HL-60 (cell line): ENCODE data around the gene ADD3.
A peak's percentile ranks its signal among the peaks of the same experiment; 100 is the strongest.

Experiments used
- DNase-seq, 2 experiments: peaks; one replicate each; pipeline ENCODE4 v3.0.0-alpha.2; 2010 to 2020; ENCODE audit warnings: low read depth in 1 of 2, low spot score in 1 of 2
- H3K27ac ChIP-seq: fragments of 250-450 bp; sonication (Bioruptor Pico); replicated peaks from 2 replicates; pipeline ENCODE4 v1.5.1; 2020; ENCODE audit warnings: mild to moderate bottlenecking, moderate library complexity
- H3K27me3 ChIP-seq: fragments of 250-450 bp; sonication (Bioruptor Pico); 2 replicates; pipeline ENCODE4 v1.5.1; 2021; ENCODE audit warnings: mild to moderate bottlenecking, moderate library complexity; ENCODE audit not compliant: insufficient read depth, poor library complexity, severe bottlenecking
- H3K4me3 ChIP-seq: replicated peaks from 2 replicates; pipeline ENCODE4 v1.5.1; 2011; ENCODE audit warnings: mild to moderate bottlenecking, control low read depth, low read length; ENCODE audit not compliant: insufficient read depth
- CTCF ChIP-seq: IDR thresholded peaks from one replicate; pipeline ENCODE4 v1.5.1; 2011; ENCODE audit warnings: low read length, control low read depth, inconsistent platforms; ENCODE audit not compliant: insufficient read depth
- GABPA ChIP-seq: IDR thresholded peaks from 2 replicates; pipeline ENCODE4 v1.6.1; 2012; ENCODE audit warnings: low read depth
- POLR2AphosphoS5 ChIP-seq: IDR thresholded peaks from 2 replicates; pipeline ENCODE4 v1.6.1; 2012; ENCODE audit warnings: low read depth
- REST ChIP-seq: IDR thresholded peaks from 2 replicates; pipeline ENCODE4 v1.6.1; 2012; ENCODE audit warnings: low read depth; ENCODE audit not compliant: insufficient replicate concordance
- SPI1 ChIP-seq: IDR thresholded peaks from 2 replicates; pipeline ENCODE4 v1.6.1; 2012; ENCODE audit warnings: low read depth, mild to moderate bottlenecking, borderline replicate concordance

Gene ADD3

GRCh38 chr10:110067960-110068770 lies 60.4 kb downstream of the ADD3 start:
- H3K27ac ChIP-seq = peak overlapping the region; percentile 14; the same call in 1 of the 2 replicates
- H3K27me3 ChIP-seq = no peaks in the 10 kb centered on the region
- no peak for TF ChIP-seq CTCF
- DNase-seq = peak; percentile 49 to 69
- no peak overlapping the region for H3K4me3 ChIP-seq

- no peak for TF ChIP-seq REST
- no peak for TF ChIP-seq CTCF
- TF ChIP-seq GABPA = no peak
- TF ChIP-seq SPI1 = no peak
- TF ChIP-seq POLR2AphosphoS5 = no peak
- no peaks in the 10 kb centered on the region for H3K27me3 ChIP-seq
- no peak for DNase-seq
- H3K4me3 ChIP-seq = no peak overlapping the region
- H3K27ac ChIP-seq = peak overlapping the region; percentile 28; the same call in 1 of the 2 replicates
These were observed 61.0 kb downstream of the ADD3 start for GRCh38 chr10:110068780-110069179.

GRCh38 chr10:110069502-110069982 lies 61.8 kb downstream of the ADD3 start:
- Histone ChIP-seq H3K27ac (peak overlapping the region; percentile 28), H3K4me3 (no peak overlapping the region), H3K27me3 (no peaks in the 10 kb centered on the region)
- DNase-seq = no peak
- TF ChIP-seq REST (no peak), POLR2AphosphoS5 (no peak), GABPA (no peak), SPI1 (no peak), CTCF (no peak)

- Histone ChIP-seq H3K27me3 (no peaks in the 10 kb centered on the region), H3K4me3 (no peak overlapping the region), H3K27ac (peak overlapping the region; percentile 93)
- no peak for DNase-seq
- TF ChIP-seq GABPA = no peak
- no peak for TF ChIP-seq CTCF
- TF ChIP-seq REST = no peak
- no peak for TF ChIP-seq POLR2AphosphoS5
- no peak for TF ChIP-seq SPI1
These were observed 66.1 kb downstream of the ADD3 start for GRCh38 chr10:110073896-110074295.
